ENCODE results near the gene FGA. TPM values are rescaled to one million over a fixed set of nuclear protein-coding genes. Genes with fewer than 3 reads are reported as not detected.

FGA gene
- total and polyA plus RNA-seq, 4 donors: 8,747 to 25,210 (median 14,399) TPM

DNA sequence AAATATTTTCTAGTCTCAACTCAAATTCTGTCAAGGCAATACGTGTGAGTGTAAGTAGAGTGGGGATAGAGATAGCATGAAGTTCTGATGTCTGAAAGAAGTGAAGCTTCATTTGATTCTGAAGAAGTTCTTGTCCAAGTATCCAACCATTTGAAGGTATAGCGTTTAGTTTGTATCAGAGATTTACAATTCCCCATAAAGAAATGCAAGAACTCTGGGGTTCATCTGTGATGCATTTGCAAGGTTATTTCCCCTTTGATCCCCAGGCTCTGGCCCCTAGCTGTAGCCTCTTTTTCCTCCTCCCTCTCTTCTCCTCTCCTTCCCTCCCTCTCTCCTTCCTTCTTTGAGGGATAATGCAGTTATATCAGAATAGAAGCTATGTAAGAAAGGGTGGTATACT, 7.8 kb downstream of the FGA start:
- Histone ChIP-seq H3K9ac (ENCODE audit: low read depth in 1 of 2, low read length in 2 of 2) (no peak overlapping the region), H3K27ac (ENCODE audit: low read depth in 1 of 2, low read length in 2 of 2) (peak overlapping the region in 1 of 2 donors; percentile 25), H3K36me3 (ENCODE audit: control insufficient read depth in 4 of 4, insufficient read depth in 3 of 4, low read depth in 1 of 4, low read length in 3 of 4) (peaks cover 2 to 19% (median 7%) of the 10 kb centered on the region in 4 donors), H3K4me1 (ENCODE audit: control insufficient read depth in 4 of 4, insufficient read depth in 4 of 4, low read length in 3 of 4) (peaks cover 1 to 19% (median 10%) of the 10 kb centered on the region in 4 donors), H3K9me3 (ENCODE audit: control insufficient read depth in 4 of 4, low read length in 3 of 4) (no peaks in the 10 kb centered on the region), H3K27me3 (ENCODE audit: control insufficient read depth in 4 of 4, insufficient read depth in 4 of 4, low read length in 3 of 4) (no peaks in the 10 kb centered on the region), H3K4me3 (ENCODE audit: low read depth in 1 of 3, low read length in 3 of 3) (no peak overlapping the region)
- DNase-seq (ENCODE audit: low spot score): no peak
- 35% methylated on average over 2 of the region's 2 CpGs for WGBS
- no peak for TF ChIP-seq YY1 (IDR thresholded peaks at IDR 0.05)
- peak in 1 of 2 donors; percentile 35 for TF ChIP-seq RXRA (IDR thresholded peaks at IDR 0.05)
- TF ChIP-seq TAF1 (conservative IDR thresholded peaks at IDR 0.05): no peak
- TF ChIP-seq, protein P1, sequence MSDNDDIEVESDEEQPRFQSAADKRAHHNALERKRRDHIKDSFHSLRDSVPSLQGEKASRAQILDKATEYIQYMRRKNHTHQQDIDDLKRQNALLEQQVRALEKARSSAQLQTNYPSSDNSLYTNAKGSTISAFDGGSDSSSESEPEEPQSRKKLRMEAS (IDR thresholded peaks at IDR 0.05): peak; percentile 19
- TF ChIP-seq JUND (IDR thresholded peaks at IDR 0.05): peak; percentile 24 to 86
- TF ChIP-seq HNF4A (conservative IDR thresholded peaks at IDR 0.05): no peak

DNA sequence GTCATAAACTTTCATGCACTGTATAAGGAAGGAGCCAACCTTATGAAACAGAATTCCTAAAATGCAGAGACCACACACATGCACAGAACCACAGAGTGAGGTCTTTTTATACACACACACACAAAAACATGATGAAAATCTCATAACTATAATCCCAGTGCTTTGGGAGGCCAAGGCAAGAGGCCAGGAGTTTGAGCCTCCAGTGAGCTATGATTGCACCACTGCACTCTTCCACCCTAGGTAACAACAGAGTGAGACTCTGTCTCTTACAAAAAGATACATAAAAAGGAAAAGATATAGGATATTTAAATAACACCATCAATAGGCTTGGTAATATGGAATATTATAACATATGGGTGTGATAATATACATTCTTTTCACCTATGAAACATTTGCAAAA, 10.6 kb downstream of the FGA start:
- H3K36me3 ChIP-seq (ENCODE audit: control insufficient read depth in 4 of 4, insufficient read depth in 3 of 4, low read depth in 1 of 4, low read length in 3 of 4): no peaks in the 10 kb centered on the region
- no peaks in the 10 kb centered on the region for H3K9me3 ChIP-seq (ENCODE audit: control insufficient read depth in 4 of 4, low read length in 3 of 4)
- TF ChIP-seq, protein P2, sequence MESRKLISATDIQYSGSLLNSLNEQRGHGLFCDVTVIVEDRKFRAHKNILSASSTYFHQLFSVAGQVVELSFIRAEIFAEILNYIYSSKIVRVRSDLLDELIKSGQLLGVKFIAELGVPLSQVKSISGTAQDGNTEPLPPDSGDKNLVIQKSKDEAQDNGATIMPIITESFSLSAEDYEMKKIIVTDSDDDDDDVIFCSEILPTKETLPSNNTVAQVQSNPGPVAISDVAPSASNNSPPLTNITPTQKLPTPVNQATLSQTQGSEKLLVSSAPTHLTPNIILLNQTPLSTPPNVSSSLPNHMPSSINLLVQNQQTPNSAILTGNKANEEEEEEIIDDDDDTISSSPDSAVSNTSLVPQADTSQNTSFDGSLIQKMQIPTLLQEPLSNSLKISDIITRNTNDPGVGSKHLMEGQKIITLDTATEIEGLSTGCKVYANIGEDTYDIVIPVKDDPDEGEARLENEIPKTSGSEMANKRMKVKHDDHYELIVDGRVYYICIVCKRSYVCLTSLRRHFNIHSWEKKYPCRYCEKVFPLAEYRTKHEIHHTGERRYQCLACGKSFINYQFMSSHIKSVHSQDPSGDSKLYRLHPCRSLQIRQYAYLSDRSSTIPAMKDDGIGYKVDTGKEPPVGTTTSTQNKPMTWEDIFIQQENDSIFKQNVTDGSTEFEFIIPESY (IDR thresholded peaks at IDR 0.05): no peak
- TF ChIP-seq YY1 (IDR thresholded peaks at IDR 0.05): no peak
- no peak for TF ChIP-seq SP1 (IDR thresholded peaks at IDR 0.05)
- TF ChIP-seq NR2F2 (IDR thresholded peaks at IDR 0.05): no peak
- no peak for TF ChIP-seq HNF4G (IDR thresholded peaks at IDR 0.05)
- TF ChIP-seq TAF1 (conservative IDR thresholded peaks at IDR 0.05): no peak
- TF ChIP-seq, protein P3, sequence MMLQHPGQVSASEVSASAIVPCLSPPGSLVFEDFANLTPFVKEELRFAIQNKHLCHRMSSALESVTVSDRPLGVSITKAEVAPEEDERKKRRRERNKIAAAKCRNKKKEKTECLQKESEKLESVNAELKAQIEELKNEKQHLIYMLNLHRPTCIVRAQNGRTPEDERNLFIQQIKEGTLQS (IDR thresholded peaks at IDR 0.05): no peak
- TF ChIP-seq, protein P1 (IDR thresholded peaks at IDR 0.05): no peak
- TF ChIP-seq, protein P4, sequence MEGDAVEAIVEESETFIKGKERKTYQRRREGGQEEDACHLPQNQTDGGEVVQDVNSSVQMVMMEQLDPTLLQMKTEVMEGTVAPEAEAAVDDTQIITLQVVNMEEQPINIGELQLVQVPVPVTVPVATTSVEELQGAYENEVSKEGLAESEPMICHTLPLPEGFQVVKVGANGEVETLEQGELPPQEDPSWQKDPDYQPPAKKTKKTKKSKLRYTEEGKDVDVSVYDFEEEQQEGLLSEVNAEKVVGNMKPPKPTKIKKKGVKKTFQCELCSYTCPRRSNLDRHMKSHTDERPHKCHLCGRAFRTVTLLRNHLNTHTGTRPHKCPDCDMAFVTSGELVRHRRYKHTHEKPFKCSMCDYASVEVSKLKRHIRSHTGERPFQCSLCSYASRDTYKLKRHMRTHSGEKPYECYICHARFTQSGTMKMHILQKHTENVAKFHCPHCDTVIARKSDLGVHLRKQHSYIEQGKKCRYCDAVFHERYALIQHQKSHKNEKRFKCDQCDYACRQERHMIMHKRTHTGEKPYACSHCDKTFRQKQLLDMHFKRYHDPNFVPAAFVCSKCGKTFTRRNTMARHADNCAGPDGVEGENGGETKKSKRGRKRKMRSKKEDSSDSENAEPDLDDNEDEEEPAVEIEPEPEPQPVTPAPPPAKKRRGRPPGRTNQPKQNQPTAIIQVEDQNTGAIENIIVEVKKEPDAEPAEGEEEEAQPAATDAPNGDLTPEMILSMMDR (IDR thresholded peaks at IDR 0.05; ENCODE audit: low read depth, low read length, missing input control): no peak
- TF ChIP-seq FOXA2 (IDR thresholded peaks at IDR 0.05): no peak
- no peak for TF ChIP-seq EGR1 (IDR thresholded peaks at IDR 0.05; ENCODE audit: low read depth in 2 of 2)
- TF ChIP-seq RXRA (IDR thresholded peaks at IDR 0.05): no peak
- TF ChIP-seq RAD21 (IDR thresholded peaks at IDR 0.05): no peak
- TF ChIP-seq, protein P5, sequence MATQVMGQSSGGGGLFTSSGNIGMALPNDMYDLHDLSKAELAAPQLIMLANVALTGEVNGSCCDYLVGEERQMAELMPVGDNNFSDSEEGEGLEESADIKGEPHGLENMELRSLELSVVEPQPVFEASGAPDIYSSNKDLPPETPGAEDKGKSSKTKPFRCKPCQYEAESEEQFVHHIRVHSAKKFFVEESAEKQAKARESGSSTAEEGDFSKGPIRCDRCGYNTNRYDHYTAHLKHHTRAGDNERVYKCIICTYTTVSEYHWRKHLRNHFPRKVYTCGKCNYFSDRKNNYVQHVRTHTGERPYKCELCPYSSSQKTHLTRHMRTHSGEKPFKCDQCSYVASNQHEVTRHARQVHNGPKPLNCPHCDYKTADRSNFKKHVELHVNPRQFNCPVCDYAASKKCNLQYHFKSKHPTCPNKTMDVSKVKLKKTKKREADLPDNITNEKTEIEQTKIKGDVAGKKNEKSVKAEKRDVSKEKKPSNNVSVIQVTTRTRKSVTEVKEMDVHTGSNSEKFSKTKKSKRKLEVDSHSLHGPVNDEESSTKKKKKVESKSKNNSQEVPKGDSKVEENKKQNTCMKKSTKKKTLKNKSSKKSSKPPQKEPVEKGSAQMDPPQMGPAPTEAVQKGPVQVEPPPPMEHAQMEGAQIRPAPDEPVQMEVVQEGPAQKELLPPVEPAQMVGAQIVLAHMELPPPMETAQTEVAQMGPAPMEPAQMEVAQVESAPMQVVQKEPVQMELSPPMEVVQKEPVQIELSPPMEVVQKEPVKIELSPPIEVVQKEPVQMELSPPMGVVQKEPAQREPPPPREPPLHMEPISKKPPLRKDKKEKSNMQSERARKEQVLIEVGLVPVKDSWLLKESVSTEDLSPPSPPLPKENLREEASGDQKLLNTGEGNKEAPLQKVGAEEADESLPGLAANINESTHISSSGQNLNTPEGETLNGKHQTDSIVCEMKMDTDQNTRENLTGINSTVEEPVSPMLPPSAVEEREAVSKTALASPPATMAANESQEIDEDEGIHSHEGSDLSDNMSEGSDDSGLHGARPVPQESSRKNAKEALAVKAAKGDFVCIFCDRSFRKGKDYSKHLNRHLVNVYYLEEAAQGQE (IDR thresholded peaks at IDR 0.05): no peak
- no peak for TF ChIP-seq GABPA (IDR thresholded peaks at IDR 0.05 in 1 of 2, conservative IDR thresholded peaks at IDR 0.05 in 1 of 2)
- TF ChIP-seq JUND (IDR thresholded peaks at IDR 0.05): no peak
- TF ChIP-seq FOXA1 (IDR thresholded peaks at IDR 0.05): no peak
- no peak for TF ChIP-seq HNF4A (conservative IDR thresholded peaks at IDR 0.05)
- DNase-seq (ENCODE audit: low spot score): no peak
- no peak overlapping the region for H3K9ac ChIP-seq (ENCODE audit: low read depth in 1 of 2, low read length in 2 of 2)
- H3K27ac ChIP-seq (ENCODE audit: low read depth in 1 of 2, low read length in 2 of 2): no peak overlapping the region
- H3K4me3 ChIP-seq (ENCODE audit: low read depth in 1 of 3, low read length in 3 of 3): no peak overlapping the region
- H3K27me3 ChIP-seq (ENCODE audit: control insufficient read depth in 4 of 4, insufficient read depth in 4 of 4, low read length in 3 of 4): no peaks in the 10 kb centered on the region
- H3K4me1 ChIP-seq (ENCODE audit: control insufficient read depth in 4 of 4, insufficient read depth in 4 of 4, low read length in 3 of 4): peaks cover 1 to 22% (median 20%) of the 10 kb centered on the region in 4 donors
